HG03064 (cell line): ENCODE results near the gene PPP1CC.
"Not testable (repeated sequence)": the region's sequence is repeated elsewhere in the genome, so short reads cannot be mapped to it uniquely, and the experiment has no call there.

Experiments used
- ATAC-seq: cut with Tn5 transposase; IDR thresholded peaks from one replicate; pipeline ENCODE4 v1.9.1; 2021; ENCODE audit warnings: low read depth; ENCODE audit not compliant: unreplicated experiment

The PPP1CC gene

GRCh38 chr12:110742718-110743570 lies at the start of gene PPP1CC:
PPP1CC (minus strand) TSS chr12:110742891; CDS start chr12:110742707, 184 bp downstream.
- ATAC-seq: peak; percentile 53

- no peak for ATAC-seq
These were observed 48.9 kb upstream of the PPP1CC start for GRCh38 chr12:110791589-110791988.

GRCh38 chr12:110790301-110790700 lies 47.6 kb upstream of the PPP1CC start:
- no peak for ATAC-seq

- ATAC-seq: no peak
These were observed 43.3 kb upstream of the PPP1CC start for GRCh38 chr12:110786012-110786411.

GRCh38 chr12:110785240-110785639 lies 42.5 kb upstream of the PPP1CC start:
- ATAC-seq: no peak

GRCh38 chr12:110782922-110783321 lies 40.2 kb upstream of the PPP1CC start:
- no peak for ATAC-seq

- no peak for ATAC-seq
These were observed 39.4 kb upstream of the PPP1CC start for GRCh38 chr12:110782094-110782493.

- ATAC-seq: no peak
These were observed 37.8 kb upstream of the PPP1CC start for GRCh38 chr12:110780448-110780847.

GRCh38 chr12:110778833-110779577 lies 36.3 kb upstream of the PPP1CC start:
- ATAC-seq: no peak

GRCh38 chr12:110776410-110776809 lies 33.7 kb upstream of the PPP1CC start:
- ATAC-seq: peak; percentile 87

GRCh38 chr12:110775997-110776396 lies 33.3 kb upstream of the PPP1CC start:
- ATAC-seq: no peak

GRCh38 chr12:110774824-110775223 lies 32.1 kb upstream of the PPP1CC start:
- ATAC-seq: no peak

- ATAC-seq: no peak
These were observed 26.3 kb upstream of the PPP1CC start for GRCh38 chr12:110768960-110769359.

- ATAC-seq: no peak
These were observed 25.2 kb upstream of the PPP1CC start for GRCh38 chr12:110767863-110768262.

GRCh38 chr12:110766311-110767154 lies 23.8 kb upstream of the PPP1CC start:
- ATAC-seq: no peak

- not testable (repeated sequence) for ATAC-seq
These were observed 22.9 kb upstream of the PPP1CC start for GRCh38 chr12:110765572-110765971.

GRCh38 chr12:110765111-110765510 lies 22.4 kb upstream of the PPP1CC start:
- no peak for ATAC-seq

GRCh38 chr12:110763583-110763982 lies 20.9 kb upstream of the PPP1CC start:
- ATAC-seq: no peak

- no peak for ATAC-seq
These were observed 20.2 kb upstream of the PPP1CC start for GRCh38 chr12:110762891-110763290.

- ATAC-seq: no peak
These were observed 17.5 kb upstream of the PPP1CC start for GRCh38 chr12:110760204-110760609.

GRCh38 chr12:110758922-110759321 lies 16.2 kb upstream of the PPP1CC start:
- ATAC-seq: no peak
